IMR-90 (cell line): ENCODE data around the gene CDHR3. TPM values are rescaled to one million over a fixed set of nuclear protein-coding genes. Genes with fewer than 3 reads are reported as not detected.

Experiments used
- ATAC-seq: fragments of 200-7000 bp; cut with Tn5 transposase; 2 replicates; pipeline ENCODE4 v1.9.1; 2020; ENCODE audit warnings: low read depth, mild to moderate bottlenecking, moderate library complexity
- BruUV-seq: library from RNA; stranded (reverse); fragments of 400-500 nt; replicated peaks from 2 replicates; lab custom pipeline; 2021; lab: Mats Ljungman, UMichigan
- CTCF ChIA-PET: fragments of 300-600 bp; formaldehyde crosslinking; extraction: SDS; loops from one replicate; lab custom pipeline; 2021; ENCODE audit warnings: antibody characterized with exemption; lab: Yijun Ruan, JAX
- POLR2A ChIA-PET: fragments of 300-600 bp; sonication (Branson Sonifier 250); formaldehyde crosslinking; loops from one replicate; lab custom pipeline; 2022; ENCODE audit warnings: antibody characterized with exemption; ENCODE audit not compliant: unreplicated experiment; lab: Charles Lee
- DNase-seq: peaks from one replicate; pipeline ENCODE4 v3.0.0; 2013
- H2AFZ ChIP-seq: replicated peaks from 2 replicates; pipeline ENCODE3; 2013; ENCODE audit warnings: low read length, mild to moderate bottlenecking; ENCODE audit not compliant: poor library complexity
- H2AK5ac ChIP-seq: 2 replicates; pipeline ENCODE4 v1.6.1; 2013; ENCODE audit warnings: low read depth, low read length, inconsistent platforms
- H2AK9ac ChIP-seq: replicated peaks from 2 replicates; pipeline ENCODE3; 2013; ENCODE audit warnings: mild to moderate bottlenecking, low read depth, low read length, moderate library complexity; ENCODE audit not compliant: poor library complexity
- H2BK120ac ChIP-seq: 2 replicates; pipeline ENCODE4 v1.6.1; 2013; ENCODE audit warnings: low read depth, low read length, inconsistent platforms
- H2BK15ac ChIP-seq: 3 replicates; pipeline ENCODE4 v1.6.1; 2013; ENCODE audit warnings: low read depth, low read length, inconsistent platforms
- H2BK20ac ChIP-seq: 2 replicates; pipeline ENCODE4 v1.6.1; 2013; ENCODE audit warnings: low read depth, mild to moderate bottlenecking, inconsistent platforms, low read length, moderate library complexity
- H2BK5ac ChIP-seq: 2 replicates; pipeline ENCODE4 v1.6.1; 2013; ENCODE audit warnings: mild to moderate bottlenecking, low read depth, low read length, inconsistent platforms; ENCODE audit not compliant: poor library complexity, severe bottlenecking
- H3K14ac ChIP-seq: replicated peaks from 2 replicates; pipeline ENCODE4 v1.6.1; 2013; ENCODE audit warnings: low read depth, low read length, inconsistent platforms
- H3K18ac ChIP-seq: 2 replicates; pipeline ENCODE4 v1.6.1; 2013; ENCODE audit warnings: low read depth, low read length, control low read depth
- H3K23ac ChIP-seq: 2 replicates; pipeline ENCODE4 v1.6.1; 2013; ENCODE audit warnings: low read depth, low read length, inconsistent platforms
- H3K27ac ChIP-seq: 2 replicates; pipeline ENCODE4 v1.5.1; 2013; ENCODE audit warnings: mild to moderate bottlenecking, control low read depth, low read length; ENCODE audit not compliant: insufficient read depth
- H3K27me3 ChIP-seq: 2 replicates; pipeline ENCODE4 v1.6.1; 2013; ENCODE audit warnings: low read length; ENCODE audit not compliant: control insufficient read depth, insufficient read depth
- H3K36me3 ChIP-seq: 2 replicates; pipeline ENCODE4 v1.6.1; 2013; ENCODE audit warnings: low read length, mixed read lengths; ENCODE audit not compliant: control insufficient read depth, insufficient read depth
- H3K4ac ChIP-seq: 2 replicates; pipeline ENCODE4 v1.6.1; 2013; ENCODE audit warnings: low read depth, low read length, inconsistent platforms
- H3K4me1 ChIP-seq: 2 replicates; pipeline ENCODE4 v1.6.1; 2013; ENCODE audit warnings: low read length, mixed read lengths; ENCODE audit not compliant: control insufficient read depth, insufficient read depth
- H3K4me2 ChIP-seq: 2 replicates; pipeline ENCODE4 v1.6.1; 2013; ENCODE audit warnings: low read depth, mild to moderate bottlenecking, control low read depth, low read length, moderate library complexity
- H3K4me3 ChIP-seq: 2 replicates; pipeline ENCODE4 v1.5.1; 2013; ENCODE audit warnings: low read depth, mild to moderate bottlenecking, control low read depth, low read length, moderate library complexity; ENCODE audit not compliant: insufficient read depth
- H3K56ac ChIP-seq: 2 replicates; pipeline ENCODE4 v1.6.1; 2013; ENCODE audit warnings: low read length, inconsistent platforms; ENCODE audit not compliant: insufficient read depth; ENCODE audit errors: extremely low read depth
- H3K79me1 ChIP-seq, 2 experiments: 2 replicates each; pipeline ENCODE4 v1.6.1; 2013; ENCODE audit warnings: low read length in 2 of 2, inconsistent platforms in 1 of 2, low read depth in 1 of 2
- H3K9ac ChIP-seq: 2 replicates; pipeline ENCODE4 v1.6.1; 2013; ENCODE audit warnings: low read depth, low read length, control low read depth
- H3K9me1 ChIP-seq: 2 replicates; pipeline ENCODE4 v1.6.1; 2013; ENCODE audit warnings: low read length, inconsistent platforms; ENCODE audit not compliant: insufficient read depth
- H3K9me3 ChIP-seq: 2 replicates; pipeline ENCODE4 v1.6.1; 2013; ENCODE audit warnings: low read length; ENCODE audit not compliant: control insufficient read depth, insufficient read depth
- H4K20me1 ChIP-seq: 2 replicates; pipeline ENCODE4 v1.6.1; 2013; ENCODE audit warnings: low read length, inconsistent platforms; ENCODE audit not compliant: insufficient read depth
- H4K5ac ChIP-seq: 2 replicates; pipeline ENCODE4 v1.6.1; 2013; ENCODE audit warnings: mild to moderate bottlenecking, low read depth, low read length, control low read depth
- H4K8ac ChIP-seq, 2 experiments: 2 replicates each; pipeline ENCODE4 v1.6.1; 2013; ENCODE audit warnings: low read depth in 2 of 2, low read length in 2 of 2, control low read depth in 1 of 2, inconsistent platforms in 1 of 2
- H4K91ac ChIP-seq: 2 replicates; pipeline ENCODE4 v1.6.1; 2013; ENCODE audit warnings: low read depth, low read length, inconsistent platforms; ENCODE audit not compliant: insufficient read depth
- CEBPB ChIP-seq: IDR thresholded peaks from 2 replicates; pipeline ENCODE4 v1.6.1; 2012; ENCODE audit warnings: low read depth, low read length, improper control_type of control experiment
- CHD1 ChIP-seq: IDR thresholded peaks from 2 replicates; pipeline ENCODE4 v1.6.1; 2012; ENCODE audit warnings: low read depth, low read length, improper control_type of control experiment
- FOS ChIP-seq: fragments of 150-350 bp; IDR thresholded peaks from 2 replicates; pipeline ENCODE4 v1.6.1; 2016; ENCODE audit warnings: low read depth, low read length
- MXI1 ChIP-seq: IDR thresholded peaks from 2 replicates; pipeline ENCODE4 v1.6.1; 2012; ENCODE audit warnings: low read depth, mild to moderate bottlenecking, low read length, moderate library complexity, borderline replicate concordance
- NFE2L2 ChIP-seq: fragments of 150-350 bp; IDR thresholded peaks from 2 replicates; pipeline ENCODE4 v1.6.1; 2016; ENCODE audit warnings: low read depth, mild to moderate bottlenecking, low read length
- RAD21 ChIP-seq: IDR thresholded peaks from 2 replicates; pipeline ENCODE4 v1.6.1; 2012; ENCODE audit warnings: low read length, improper control_type of control experiment
- RCOR1 ChIP-seq: IDR thresholded peaks from 2 replicates; pipeline ENCODE4 v1.6.1; 2012; ENCODE audit warnings: mild to moderate bottlenecking, low read length, improper control_type of control experiment; ENCODE audit not compliant: insufficient replicate concordance
- WGBS, 2 experiments: methylation state at CpG; one replicate each; pipeline versions ENCODE4 v1.1.5 to v1.1.7; 2013; ENCODE audit warnings: missing lambda C conversion rate in 2 of 2; ENCODE audit not compliant: insufficient read length in 1 of 2; ENCODE audit errors: extremely low coverage in 2 of 2; 5-methylcytosine and 5-hydroxymethylcytosine counted together
- dilution Hi-C: fragments of 300-500 bp; cut with HindIII; formaldehyde crosslinking; loops from one replicate; pipeline ENCODE4 v1.14.3; 2018; ENCODE audit warnings: low sequenced_read_pairs; ENCODE audit not compliant: unreplicated experiment
- in situ Hi-C: fragments of 300-500 bp; cut with MboI; formaldehyde crosslinking; loops from 3 replicates; pipeline ENCODE4 v1.14.3; 2019; ENCODE audit warnings: low sequenced_read_pairs, inconsistent platforms, mixed read lengths
- intact Hi-C: fragments of 100-400 bp; cut with micrococcal nuclease; formaldehyde crosslinking; loops from 2 replicates; pipeline ENCODE4 v1.10.0; 2022
- polyA plus RNA-seq, 3 experiments: library from polyadenylated mRNA; depleted of rRNA; stranded (reverse); fragments of >200 nt; gene quantifications; 2 replicates each; pipeline ENCODE4 v1.2.3, GENCODE V29; 2012; ENCODE audit warnings: low replicate concordance in 1 of 3
- total RNA-seq: library from RNA; depleted of rRNA; stranded (reverse); fragments of >200 nt; gene quantifications from 2 replicates; pipeline ENCODE4 v1.2.3, GENCODE V29; 2012
- TF ChIP-seq, protein P1 (sequence below): fragments of 150-350 bp; IDR thresholded peaks from 2 replicates; pipeline ENCODE4 v1.6.1; 2017; ENCODE audit warnings: mild to moderate bottlenecking, antibody characterized with exemption, low read length, low read depth
- TF ChIP-seq, protein P2 (sequence below): conservative IDR thresholded peaks from 2 replicates; pipeline ENCODE4 v1.5.1; 2012; ENCODE audit warnings: mild to moderate bottlenecking, low read depth, low read length, improper control_type of control experiment

The CDHR3 gene
- total and polyA plus RNA-seq, 2 of the 4 experiments (the other 2 are of a cell fraction), result 0.96 to 1.6 TPM

DNA sequence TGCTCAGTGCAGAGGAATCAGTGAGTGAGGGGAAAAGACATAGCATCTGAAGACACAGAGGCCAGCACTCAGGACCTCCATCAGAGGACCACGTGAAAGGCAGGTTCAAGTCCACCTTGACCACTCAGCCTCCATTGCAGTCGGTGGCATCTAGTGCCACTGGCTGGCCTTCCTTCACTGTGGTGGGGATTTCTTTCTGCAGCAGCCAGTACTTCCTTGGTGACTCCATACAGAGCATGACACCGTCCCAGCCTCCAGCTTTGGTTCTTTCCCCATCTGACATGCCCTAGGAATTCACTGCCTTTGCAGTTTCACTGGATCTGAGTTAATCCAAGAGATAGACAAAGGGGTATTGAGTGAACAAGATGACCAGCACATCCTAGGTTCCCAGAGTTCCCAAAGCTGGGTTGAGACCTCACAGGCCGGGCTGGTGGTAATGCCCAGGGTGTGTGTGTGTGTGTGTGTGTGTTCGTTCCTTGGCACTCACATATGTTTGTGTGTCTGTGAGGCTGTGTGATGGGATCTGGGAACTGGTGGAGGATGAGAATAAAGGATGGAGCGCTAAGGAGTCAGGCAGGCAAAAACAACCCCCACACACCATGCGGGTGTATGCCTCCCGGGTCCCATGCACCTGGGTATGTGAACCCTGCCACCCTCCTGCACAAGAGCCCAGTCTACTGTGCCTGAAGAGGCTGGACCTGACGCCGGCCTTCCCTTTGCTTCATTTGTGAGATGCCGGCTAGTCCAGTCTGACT, 91.3 kb downstream of the CDHR3 start:
- no TSS peak for BruUV-seq
- dilution Hi-C loops (no loop called here), in situ Hi-C loops (no loop called here), intact Hi-C loops (no loop called here)
- Histone ChIP-seq H3K79me1 (no peaks in the 10 kb centered on the region), H3K4me1 (peaks cover 7% of the 10 kb centered on the region), H4K5ac (no peak overlapping the region), H4K8ac (no peak overlapping the region), H2AK5ac (no peak overlapping the region), H3K27ac (no peak overlapping the region), H3K23ac (no peak overlapping the region), H3K9me3 (no peaks in the 10 kb centered on the region), H3K27me3 (peaks cover 14% of the 10 kb centered on the region), H3K36me3 (no peaks in the 10 kb centered on the region), H4K20me1 (no peaks in the 10 kb centered on the region), H3K56ac (no peak overlapping the region), H3K18ac (no peak overlapping the region), H3K4me2 (no peak overlapping the region), H3K4ac (no peak overlapping the region), H2BK15ac (no peak overlapping the region), H2AK9ac (no peak overlapping the region), H3K4me3 (no peak overlapping the region), H2BK20ac (no peak overlapping the region), H2BK120ac (no peak overlapping the region), H3K9ac (no peak overlapping the region), H2AFZ (no peak overlapping the region), H4K91ac (no peak overlapping the region), H3K14ac (no peak overlapping the region), H3K9me1 (0 out of 2 replicates have a peak, but pooled peaks cover 2% of the 10 kb centered on the region), H2BK5ac (no peak overlapping the region)
- ChIA-PET CTCF (no interaction called here), POLR2A (no interaction called here)
- WGBS, 2 experiments, result no CpG with 5 or more reads among the region's 11 CpGs
- DNase-seq (no peak), ATAC-seq (no peak)
- TF ChIP-seq, protein P1, sequence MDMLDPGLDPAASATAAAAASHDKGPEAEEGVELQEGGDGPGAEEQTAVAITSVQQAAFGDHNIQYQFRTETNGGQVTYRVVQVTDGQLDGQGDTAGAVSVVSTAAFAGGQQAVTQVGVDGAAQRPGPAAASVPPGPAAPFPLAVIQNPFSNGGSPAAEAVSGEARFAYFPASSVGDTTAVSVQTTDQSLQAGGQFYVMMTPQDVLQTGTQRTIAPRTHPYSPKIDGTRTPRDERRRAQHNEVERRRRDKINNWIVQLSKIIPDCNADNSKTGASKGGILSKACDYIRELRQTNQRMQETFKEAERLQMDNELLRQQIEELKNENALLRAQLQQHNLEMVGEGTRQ, result no peak
- TF ChIP-seq RCOR1 (no peak), NFE2L2 (no peak), CEBPB (no peak), CHD1 (no peak), FOS (no peak), MXI1 (no peak), RAD21 (no peak)
- TF ChIP-seq, protein P2, sequence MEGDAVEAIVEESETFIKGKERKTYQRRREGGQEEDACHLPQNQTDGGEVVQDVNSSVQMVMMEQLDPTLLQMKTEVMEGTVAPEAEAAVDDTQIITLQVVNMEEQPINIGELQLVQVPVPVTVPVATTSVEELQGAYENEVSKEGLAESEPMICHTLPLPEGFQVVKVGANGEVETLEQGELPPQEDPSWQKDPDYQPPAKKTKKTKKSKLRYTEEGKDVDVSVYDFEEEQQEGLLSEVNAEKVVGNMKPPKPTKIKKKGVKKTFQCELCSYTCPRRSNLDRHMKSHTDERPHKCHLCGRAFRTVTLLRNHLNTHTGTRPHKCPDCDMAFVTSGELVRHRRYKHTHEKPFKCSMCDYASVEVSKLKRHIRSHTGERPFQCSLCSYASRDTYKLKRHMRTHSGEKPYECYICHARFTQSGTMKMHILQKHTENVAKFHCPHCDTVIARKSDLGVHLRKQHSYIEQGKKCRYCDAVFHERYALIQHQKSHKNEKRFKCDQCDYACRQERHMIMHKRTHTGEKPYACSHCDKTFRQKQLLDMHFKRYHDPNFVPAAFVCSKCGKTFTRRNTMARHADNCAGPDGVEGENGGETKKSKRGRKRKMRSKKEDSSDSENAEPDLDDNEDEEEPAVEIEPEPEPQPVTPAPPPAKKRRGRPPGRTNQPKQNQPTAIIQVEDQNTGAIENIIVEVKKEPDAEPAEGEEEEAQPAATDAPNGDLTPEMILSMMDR, result no peak
